Muscle of arm (tissue), 14 donors: ENCODE measurements around the gene PHTF1. TPM values are rescaled to one million over a fixed set of nuclear protein-coding genes. Genes with fewer than 3 reads are reported as not detected.

Experiments used
- DNase-seq: peaks from one replicate; pipeline ENCODE4 v3.0.0-alpha.2; 2013
- long read RNA-seq, 11 donors: transcript quantifications; one replicate each; lab custom pipeline, GENCODE V29; 2026
- polyA plus RNA-seq, 12 donors: library from polyadenylated mRNA; unstranded; fragments of 120-200 nt; gene quantifications; one replicate each; pipeline ENCODE4 v1.2.1, GENCODE V29; 2013; ENCODE audit not compliant: insufficient read length in 12 of 12

Gene PHTF1
- polyA plus RNA-seq = 10 to 100 TPM in 10 of 12 donors, 1 to 10 TPM in 1, not detected in 1; 3.0 to 16.4 (median 13.0) TPM
- long read RNA-seq, donor 1, partial matches to known transcripts = 0 of 2 reads
- long read RNA-seq, donor 1, other reads (novel, unspliced or antisense) = 0 of 2 reads
- long read RNA-seq, donor 2, partial matches to known transcripts = 0 of 2 reads
- long read RNA-seq, donor 2, other reads (novel, unspliced or antisense) = 0 of 2 reads
- long read RNA-seq, donor 3, partial matches to known transcripts = 0 of 3 reads
- long read RNA-seq, donor 3, other reads (novel, unspliced or antisense) = 0 of 3 reads
- long read RNA-seq, donor 4, partial matches to known transcripts = 0 of 3 reads
- long read RNA-seq, donor 4, other reads (novel, unspliced or antisense) = 0 of 3 reads
- long read RNA-seq, donor 5, partial matches to known transcripts = 0 of 1 reads
- long read RNA-seq, donor 5, other reads (novel, unspliced or antisense) = 0 of 1 reads
- long read RNA-seq, donor 6, partial matches to known transcripts = 0 of 3 reads
- long read RNA-seq, donor 6, other reads (novel, unspliced or antisense) = 0 of 3 reads
- long read RNA-seq, donor 7 = 0 reads
- long read RNA-seq, donor 8, partial matches to known transcripts = 0 of 3 reads
- long read RNA-seq, donor 8, other reads (novel, unspliced or antisense) = 0 of 3 reads
- long read RNA-seq, donor 9 = 0 reads
- long read RNA-seq, donor 10, partial matches to known transcripts = 0 of 1 reads
- long read RNA-seq, donor 10, other reads (novel, unspliced or antisense) = 0 of 1 reads
- long read RNA-seq, donor 11 = 0 reads

- peak; percentile 78 for DNase-seq
Observed at GRCh38 chr1:113759333-113760101, at the start of gene PHTF1. Gene PHTF1, minus strand, starts transcription at chr1:113759486. Its CDS starts 783 bp downstream, at chr1:113758703.

- no peak for DNase-seq
Observed at GRCh38 chr1:113808450-113809195, 49.3 kb upstream of the PHTF1 start.

- no peak for DNase-seq
Observed at GRCh38 chr1:113805639-113806038, 46.4 kb upstream of the PHTF1 start.

GRCh38 chr1:113805256-113805531 is 45.9 kb upstream of the PHTF1 start:
- no peak for DNase-seq

DNA sequence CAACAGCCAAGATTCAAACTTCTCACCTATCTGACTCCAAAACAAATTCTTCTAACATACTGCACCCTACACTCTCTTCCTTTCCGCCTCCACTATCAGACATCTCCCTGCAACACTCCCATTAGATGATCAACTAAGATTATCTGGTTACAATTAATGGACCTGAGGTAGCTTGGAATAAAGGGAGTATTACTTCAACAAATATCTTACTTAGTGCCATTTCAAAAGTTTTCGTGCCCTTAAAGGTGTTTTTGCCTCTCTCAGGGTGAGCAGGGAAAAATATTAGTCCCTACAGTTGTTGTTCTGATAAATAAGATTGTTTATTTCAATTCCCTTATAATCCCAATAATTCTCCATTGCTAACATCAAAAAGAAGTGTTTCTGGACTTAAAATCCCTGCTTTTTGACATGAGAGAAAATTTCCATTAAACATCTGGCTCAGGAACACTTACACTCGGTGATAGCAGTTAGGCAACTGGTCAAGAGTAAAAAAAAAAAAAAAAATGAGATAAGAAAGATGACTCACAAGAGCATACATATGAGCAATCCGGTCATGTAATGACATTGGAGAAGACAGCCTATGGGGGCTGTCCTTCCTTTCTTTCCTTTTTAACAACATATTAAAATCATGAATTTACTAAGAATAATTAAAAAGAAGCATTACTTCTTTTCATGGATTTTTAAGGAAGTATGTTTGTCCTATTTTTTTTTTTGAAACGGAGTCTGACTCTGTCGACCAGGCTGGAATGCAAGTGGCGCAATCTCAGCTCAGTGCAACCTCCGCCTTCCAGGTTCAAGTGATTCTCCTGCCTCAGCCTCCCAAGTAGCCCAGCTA is 45.4 kb upstream of the PHTF1 start:
- no peak for DNase-seq

GRCh38 chr1:113802367-113803007 is 43.2 kb upstream of the PHTF1 start:
- no peak for DNase-seq

DNA sequence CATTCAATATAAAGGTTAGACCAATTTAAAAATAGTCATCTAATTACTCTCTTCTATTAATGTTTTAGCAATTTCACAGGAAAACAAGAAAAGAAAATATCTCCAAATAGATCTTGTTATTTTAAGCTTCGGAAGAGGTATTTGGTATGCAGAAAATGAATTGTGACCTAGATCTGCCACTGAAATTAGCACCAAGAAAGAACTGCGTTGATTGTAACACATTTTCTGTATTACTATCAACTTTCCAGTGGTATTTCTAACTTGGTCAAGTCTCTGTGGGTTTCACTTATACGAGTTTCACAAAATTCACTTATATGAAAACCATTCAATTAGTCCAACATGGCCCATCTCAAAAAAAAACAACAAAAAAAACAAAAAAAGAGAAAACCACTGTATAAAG is 41.2 kb upstream of the PHTF1 start:
- no peak for DNase-seq

- no peak for DNase-seq
Observed at GRCh38 chr1:113797472-113797871, 38.2 kb upstream of the PHTF1 start.

DNA sequence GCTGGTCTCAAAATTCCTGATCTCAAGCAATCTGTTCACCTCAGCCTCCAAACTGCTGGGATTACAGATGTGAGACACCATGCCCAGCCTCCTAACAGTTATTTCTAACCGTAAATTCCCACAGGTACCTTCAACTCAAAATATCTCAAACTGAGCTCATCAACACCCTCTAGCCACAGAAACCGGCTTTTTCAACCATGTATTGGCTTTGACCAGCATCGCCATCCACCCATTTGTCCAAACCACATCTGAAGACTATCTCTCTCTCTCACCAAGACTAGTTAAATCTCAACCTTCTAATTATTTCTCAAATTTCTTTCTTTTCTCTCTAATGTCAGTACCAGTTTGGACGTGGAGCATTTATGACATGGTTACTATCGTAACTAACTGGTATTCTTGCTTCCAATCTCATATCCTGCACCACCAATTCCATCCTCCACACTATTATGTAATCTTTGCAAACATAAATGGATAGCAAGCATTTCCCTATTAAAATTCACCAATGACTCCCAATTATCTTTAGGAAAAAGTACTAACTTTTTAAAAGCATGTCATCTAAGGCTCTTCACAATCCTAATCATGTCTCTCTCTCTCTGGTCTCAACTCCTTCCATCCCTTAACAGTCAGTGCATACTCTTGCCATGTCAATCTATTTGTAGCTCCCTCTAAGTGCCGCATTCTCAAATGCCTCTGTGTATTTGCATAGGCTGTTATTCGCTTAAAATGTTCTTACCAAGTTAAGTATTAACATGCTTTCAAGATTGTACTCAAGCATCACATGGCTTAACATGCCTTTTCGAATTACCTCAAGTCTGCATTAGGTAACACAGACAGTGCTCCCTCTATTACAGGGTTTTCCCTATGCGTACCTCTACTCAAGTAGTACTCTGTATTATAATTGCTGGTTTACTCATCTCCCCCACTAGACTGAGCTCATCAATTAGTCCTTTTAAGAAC is 34.9 kb upstream of the PHTF1 start:
- no peak for DNase-seq

- DNase-seq = no peak
Observed at GRCh38 chr1:113792986-113793385, 33.7 kb upstream of the PHTF1 start.

DNA sequence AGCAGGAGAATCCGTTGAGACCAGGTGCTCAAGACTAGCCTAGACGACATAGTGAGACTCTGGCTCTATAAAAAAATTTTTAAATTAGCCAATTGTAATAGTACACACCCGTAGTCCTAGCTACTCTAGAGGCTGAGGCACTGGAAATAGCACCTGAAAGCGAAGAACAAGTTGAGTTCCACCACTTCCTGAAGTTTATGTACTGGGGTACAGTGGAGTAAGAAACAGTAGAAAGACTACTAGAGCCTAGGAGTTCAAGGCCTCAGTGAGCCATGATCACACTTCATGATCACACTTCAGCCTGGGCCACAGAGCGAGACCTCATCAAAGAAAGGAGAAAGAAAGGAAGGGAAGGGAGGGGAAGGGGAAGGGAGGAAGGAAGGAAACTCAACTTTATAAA is 33.2 kb upstream of the PHTF1 start:
- DNase-seq = no peak

DNA sequence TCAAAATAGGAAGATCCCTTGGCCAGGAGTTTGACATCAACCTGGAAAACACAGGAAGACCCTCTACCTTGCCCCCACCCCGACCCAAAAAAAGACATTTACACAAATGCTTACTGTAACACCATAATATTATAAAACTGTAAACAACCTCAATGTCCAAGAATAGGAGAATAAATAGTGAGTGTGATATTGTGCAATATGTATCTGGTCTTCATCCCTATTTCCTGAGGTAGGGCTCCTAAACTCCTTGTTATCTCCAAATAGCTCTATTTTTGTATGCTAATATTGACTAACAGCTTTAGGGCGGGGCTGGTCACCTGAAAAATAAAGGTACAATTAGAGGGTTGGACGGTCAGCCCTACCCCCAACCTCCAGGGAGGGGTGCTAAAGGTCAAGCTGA is 29.5 kb upstream of the PHTF1 start:
- no peak for DNase-seq

- DNase-seq = no peak
Observed at GRCh38 chr1:113787663-113788062, 28.4 kb upstream of the PHTF1 start.

DNA sequence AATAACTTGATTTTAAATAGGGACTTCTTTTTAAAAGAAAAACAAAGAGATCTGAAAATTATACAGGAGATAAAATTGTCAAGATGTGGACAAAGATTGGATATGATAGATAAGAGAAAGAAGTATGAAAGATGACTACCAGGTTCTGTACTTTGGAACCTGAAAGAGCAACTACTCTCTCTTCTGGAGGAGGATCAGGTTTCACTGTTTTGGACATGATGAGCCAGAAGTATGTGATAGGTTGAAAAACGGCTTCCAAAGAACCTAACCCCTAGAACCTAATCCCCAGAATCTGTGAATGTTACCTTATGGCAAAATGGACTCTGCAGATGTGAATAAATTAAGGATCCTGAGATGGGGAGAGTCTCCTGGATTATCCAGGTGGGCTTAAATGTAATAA is 26.8 kb upstream of the PHTF1 start:
- DNase-seq = no peak

DNA sequence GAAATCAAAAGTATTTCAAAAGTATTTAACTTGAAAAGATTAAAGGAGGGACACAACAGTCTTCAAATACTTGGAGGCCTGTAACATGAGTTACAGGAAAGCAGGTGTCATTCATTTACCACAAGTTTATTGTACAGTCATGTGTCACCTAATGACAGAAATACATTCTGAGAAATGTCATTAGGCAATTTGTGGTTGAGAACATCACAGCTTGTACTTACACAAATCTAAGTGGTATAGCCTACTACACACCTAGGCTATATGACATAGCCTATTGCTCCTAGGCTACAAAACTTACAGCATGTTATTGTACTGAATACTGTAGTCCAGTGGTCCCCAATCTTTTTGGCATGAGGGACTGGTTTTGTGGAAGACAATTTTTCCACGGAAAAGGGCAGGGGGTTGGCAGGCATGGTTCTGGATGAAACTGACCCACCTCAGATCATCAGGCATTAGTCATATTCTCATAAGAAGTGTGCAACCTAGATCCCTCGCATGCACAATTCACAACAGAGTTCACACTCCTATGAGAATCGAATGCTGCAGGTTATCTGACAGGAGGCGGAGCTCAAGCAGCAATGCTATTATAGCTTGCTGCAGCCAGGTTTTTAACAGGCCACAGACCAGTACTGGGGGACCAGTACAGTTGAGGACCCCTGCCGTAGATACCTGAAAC is 25.0 kb upstream of the PHTF1 start:
- no peak for DNase-seq

DNA sequence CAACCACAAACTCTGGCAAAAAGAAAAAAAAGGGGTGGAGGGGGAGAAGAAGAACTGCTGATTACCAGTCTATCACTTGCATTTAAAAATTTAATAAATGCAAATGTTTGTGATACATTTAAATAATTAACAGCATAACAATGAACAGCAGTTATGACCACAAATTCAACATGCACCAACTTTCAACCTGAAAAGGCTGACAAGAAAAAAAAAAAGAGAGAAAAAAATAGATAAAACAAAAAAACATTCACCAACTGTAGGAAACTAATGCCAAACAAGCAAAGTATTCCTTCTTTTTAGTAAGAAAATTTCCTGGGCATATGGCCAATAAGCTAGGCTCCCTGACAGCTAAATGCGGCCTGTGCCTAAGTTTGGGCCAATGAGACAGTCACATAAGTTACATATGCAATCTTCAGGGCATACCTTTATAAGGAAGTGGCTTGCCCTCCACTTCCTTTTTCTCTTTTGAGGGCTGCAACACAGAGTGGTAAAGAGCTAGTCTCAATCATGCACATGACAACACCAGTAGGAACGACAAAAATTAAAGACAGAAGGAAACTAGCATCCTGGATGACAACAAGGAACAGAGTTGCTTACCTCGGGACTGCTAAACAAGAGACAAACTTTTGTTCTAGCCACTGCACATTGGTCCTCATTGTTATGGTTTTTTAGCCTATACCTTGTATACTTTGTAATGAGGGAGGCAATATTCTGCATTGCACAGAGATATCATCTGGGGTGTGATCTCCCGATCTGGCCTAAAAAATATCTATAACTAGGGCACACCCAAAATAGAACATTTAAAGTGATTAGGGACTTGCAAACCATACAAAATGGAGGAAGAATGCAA is 24.2 kb upstream of the PHTF1 start:
- peak; percentile 54 for DNase-seq

GRCh38 chr1:113782406-113782805 is 23.1 kb upstream of the PHTF1 start:
- DNase-seq = no peak
